Endothelial cell of umbilical vein (primary cell): ENCODE results near the gene HOXD8. TPM values are rescaled to one million over a fixed set of nuclear protein-coding genes. Genes with fewer than 3 reads are reported as not detected.

ENCODE experiments used
- BruUV-seq: library from RNA; stranded (reverse); fragments of 400-500 nt; replicated peaks from 2 replicates; lab custom pipeline; 2021; lab: Mats Ljungman, UMichigan
- CTCF ChIA-PET: fragments of 300-600, 350-600 bp; sonication (Branson Sonifier 250); formaldehyde crosslinking; loops from one replicate; lab custom pipeline; 2021; ENCODE audit warnings: antibody characterized with exemption, inconsistent platforms; lab: Charles Lee
- POLR2A ChIA-PET: fragments of 300-600, 350-600 bp; sonication (Branson Sonifier 250); formaldehyde crosslinking; loops from one replicate; lab custom pipeline; 2021; ENCODE audit warnings: antibody characterized with exemption, inconsistent platforms; lab: Charles Lee
- DNase-seq: peaks from one replicate; pipeline ENCODE4 v3.0.0-alpha.2; 2011; ENCODE audit warnings: low read depth, low spot score
- FAIRE-seq: peaks from 2 replicates; lab custom pipeline; 2011; peaks lifted over from hg19 to GRCh38; lab: Jason Lieb, UNC
- H2AFZ ChIP-seq: 2 replicates; pipeline ENCODE4 v1.6.0; 2012; ENCODE audit warnings: low read depth, low read length, control low read depth, inconsistent platforms
- H3K27ac ChIP-seq: 2 replicates; pipeline ENCODE4 v1.5.1; 2011; ENCODE audit warnings: low read depth, mild to moderate bottlenecking, control low read depth, low read length, moderate library complexity; ENCODE audit not compliant: insufficient read depth
- H3K27me3 ChIP-seq, 2 experiments: 2 replicates each; pipeline versions ENCODE4 v1.6.0 to v1.6.1; 2011; ENCODE audit warnings: low read length in 2 of 2, mixed read lengths in 1 of 2; ENCODE audit not compliant: control insufficient read depth in 2 of 2, insufficient read depth in 2 of 2
- H3K36me3 ChIP-seq, 2 experiments: 2 replicates in 1 of 2; 3 replicates in 1 of 2; pipeline ENCODE4 v1.5.1; 2011; ENCODE audit warnings: low read length in 2 of 2, mild to moderate bottlenecking in 1 of 2, moderate library complexity in 1 of 2; ENCODE audit not compliant: control insufficient read depth in 2 of 2, insufficient read depth in 2 of 2; ENCODE audit errors: extremely low read depth in 1 of 2
- H3K4me1 ChIP-seq: 3 replicates; pipeline ENCODE4 v1.5.1; 2011; ENCODE audit warnings: mild to moderate bottlenecking, low read length; ENCODE audit not compliant: control insufficient read depth, insufficient read depth; ENCODE audit errors: extremely low read depth
- H3K4me2 ChIP-seq: 2 replicates; pipeline ENCODE4 v1.6.1; 2011; ENCODE audit warnings: low read length, control low read depth, mixed read lengths; ENCODE audit not compliant: insufficient read depth
- H3K4me3 ChIP-seq, 3 experiments: fragments of 200-600 bp in 1 of 3; sonication (generic), shearing (Covaris generic) in 1 of 3; replicated peaks in 1 of 3; 2 replicates each; pipeline ENCODE4 v1.5.1; 2011 to 2016; ENCODE audit warnings: control low read depth in 3 of 3, low read length in 3 of 3, mild to moderate bottlenecking in 2 of 3, inconsistent platforms in 1 of 3, low read depth in 1 of 3, moderate library complexity in 1 of 3; ENCODE audit not compliant: insufficient read depth in 1 of 3
- H3K79me2 ChIP-seq: 2 replicates; pipeline ENCODE4 v1.6.0; 2012; ENCODE audit warnings: low read length, inconsistent platforms; ENCODE audit not compliant: control insufficient read depth, insufficient read depth
- H3K9ac ChIP-seq: replicated peaks from 2 replicates; pipeline ENCODE3; 2011; ENCODE audit warnings: low read length, control low read depth; ENCODE audit not compliant: insufficient read depth; ENCODE audit errors: extremely low read depth
- H3K9me1 ChIP-seq: replicated peaks from 3 replicates; pipeline ENCODE4 v1.6.0; 2011; ENCODE audit warnings: mild to moderate bottlenecking, low read length; ENCODE audit not compliant: control insufficient read depth, insufficient read depth; ENCODE audit errors: extremely low read depth
- H3K9me3 ChIP-seq: replicated peaks from 2 replicates; pipeline ENCODE4 v1.5.1; 2012; ENCODE audit warnings: low read length, inconsistent platforms; ENCODE audit not compliant: control insufficient read depth, insufficient read depth
- H4K20me1 ChIP-seq: replicated peaks from 2 replicates; pipeline ENCODE3; 2011; ENCODE audit warnings: mild to moderate bottlenecking, low read length; ENCODE audit not compliant: control insufficient read depth, insufficient read depth; ENCODE audit errors: extremely low read depth
- EZH2 ChIP-seq: IDR thresholded peaks from 2 replicates; pipeline ENCODE4 v1.6.1; 2012; ENCODE audit warnings: borderline replicate concordance, low read depth, mild to moderate bottlenecking, moderate library complexity, low read length, inconsistent platforms; ENCODE audit not compliant: severe bottlenecking
- FOS ChIP-seq: IDR thresholded peaks from 2 replicates; pipeline ENCODE4 v1.6.1; 2011; ENCODE audit warnings: mild to moderate bottlenecking, low read length, moderate library complexity, borderline replicate concordance; ENCODE audit not compliant: insufficient read depth
- GATA2 ChIP-seq: IDR thresholded peaks from 2 replicates; pipeline ENCODE4 v1.7.0; 2011; ENCODE audit warnings: low read depth, mild to moderate bottlenecking, moderate library complexity, mixed read lengths, low read length; ENCODE audit not compliant: insufficient read length, insufficient read depth
- JUN ChIP-seq: IDR thresholded peaks from 2 replicates; pipeline ENCODE4 v1.6.1; 2011; ENCODE audit warnings: borderline replicate concordance, low read depth; ENCODE audit not compliant: insufficient read length, insufficient read depth
- MAX ChIP-seq: IDR thresholded peaks from 2 replicates; pipeline ENCODE4 v1.6.1; 2011; ENCODE audit not compliant: insufficient read depth, insufficient read length
- MYC ChIP-seq: IDR thresholded peaks from one replicate; pipeline ENCODE4 v1.6.1; 2011; ENCODE audit warnings: mild to moderate bottlenecking, low read depth, low read length
- POLR2A ChIP-seq: IDR thresholded peaks from 2 replicates; pipeline ENCODE4 v1.6.1; 2012; ENCODE audit warnings: low read depth, mild to moderate bottlenecking, control low read depth, low read length
- POLR2AphosphoS5 ChIP-seq: IDR thresholded peaks from 2 replicates; pipeline ENCODE4 v1.6.1; 2012; ENCODE audit warnings: low read depth, mild to moderate bottlenecking, control low read depth, low read length, moderate library complexity; ENCODE audit not compliant: insufficient read depth
- dilution Hi-C: fragments of 300-500 bp; cut with MboI; formaldehyde crosslinking; loops from one replicate; pipeline ENCODE4 v1.15.0; 2019; ENCODE audit warnings: low sequenced_read_pairs; ENCODE audit not compliant: extremely low pct_ligation_motif_present
- intact Hi-C: fragments of 100-400 bp; cut with micrococcal nuclease; formaldehyde crosslinking; loops from one replicate; pipeline ENCODE4 v1.10.0; 2022
- polyA plus RNA-seq, 4 experiments: library from polyadenylated mRNA; depleted of rRNA in 3 of 4; stranded (reverse) in 3 of 4; unstranded in 1 of 4; fragments of >200 nt; gene quantifications; 2 replicates each; pipeline versions ENCODE4 v1.2.1 to v1.2.3, GENCODE V29; 2011 to 2012; ENCODE audit warnings: missing spikeins in 1 of 4
- total RNA-seq: library from RNA; stranded (reverse); gene quantifications from 2 replicates; pipeline ENCODE4 v1.2.3, GENCODE V29; 2021
- TF ChIP-seq, protein P1 (sequence below), 2 donors: IDR thresholded peaks; 1 replicate in 1 of 2; 2 replicates in 1 of 2; pipeline ENCODE4 v1.5.1; 2011; ENCODE audit warnings: low read length in 2 of 2, mild to moderate bottlenecking in 2 of 2, moderate library complexity in 2 of 2, control low read depth in 1 of 2, inconsistent platforms in 1 of 2, low read depth in 1 of 2; ENCODE audit not compliant: insufficient read depth in 1 of 2; ENCODE audit errors: extremely low read depth in 1 of 2

HOXD8 gene
- total and polyA plus RNA-seq, 2 donors (not counting 3 experiments of a cell fraction or from before 2014, with no cell fraction given): 6.4 to 15.6 TPM

DNA sequence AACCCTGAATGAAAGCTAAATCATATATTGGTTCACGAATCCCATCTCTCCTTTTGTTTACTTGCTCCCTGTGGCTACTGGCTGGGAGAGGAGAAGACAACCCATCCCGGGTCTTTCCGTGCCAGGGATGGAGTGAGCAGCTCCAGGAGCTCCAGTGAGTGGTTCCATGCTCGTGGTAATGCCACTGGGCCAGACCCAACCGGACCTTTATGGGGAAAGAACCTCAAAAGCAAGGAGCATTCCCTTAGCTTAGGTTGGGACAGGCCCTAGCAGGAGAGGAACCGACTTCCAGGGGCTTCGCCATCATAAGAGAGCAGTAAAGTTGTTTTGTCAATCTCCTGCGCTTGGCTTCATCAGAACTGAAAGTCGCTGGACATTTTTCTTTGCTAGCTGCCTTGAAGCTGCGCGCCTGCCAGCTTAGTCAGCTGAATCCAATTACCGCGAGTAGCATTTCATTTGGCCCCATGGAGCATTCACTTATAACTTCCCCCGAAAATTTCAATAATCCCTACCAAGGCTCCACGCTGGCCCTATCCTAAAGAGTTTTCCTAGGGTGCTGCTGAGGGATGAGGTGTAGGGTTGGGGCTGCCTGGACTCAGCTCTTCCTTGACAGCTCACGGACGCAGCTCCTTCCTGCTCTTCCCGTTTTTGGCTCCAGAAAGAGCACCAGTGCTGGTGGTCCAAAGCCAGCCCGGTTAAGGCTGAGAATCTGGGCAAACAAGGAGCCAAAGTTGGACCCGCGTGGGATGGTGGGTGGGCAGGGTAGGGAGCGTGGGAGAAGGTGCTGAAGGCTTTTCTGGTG lies 32.5 kb downstream of the HOXD8 start:
- intact Hi-C loops: no loop called here
- H3K9me1 ChIP-seq: no peaks in the 10 kb centered on the region
- FAIRE-seq: no peak
- dilution Hi-C loops: no loop called here
- ChIA-PET CTCF (interaction anchor here (0.7 to 3.4 kb wide), 10 partner anchors 9 to 1003 kb away, joined by 3 to 18 read pairs (median 4); partner anchors contain the start of gene MTX2), POLR2A (no interaction called here)
- no peak overlapping the region for H3K4me3 ChIP-seq
- BruUV-seq: no TSS peak
- TF ChIP-seq FOS (no peak), MYC (no peak), MAX (no peak)
- no peaks in the 10 kb centered on the region for H3K9me3 ChIP-seq
- no peaks in the 10 kb centered on the region for H3K36me3 ChIP-seq
- peaks cover 5 to 15% of the 10 kb centered on the region in 2 experiments for H3K27me3 ChIP-seq
- DNase-seq: no peak
- H3K4me2 ChIP-seq: no peak overlapping the region
- H4K20me1 ChIP-seq: no peaks in the 10 kb centered on the region
- H3K9ac ChIP-seq: no peak overlapping the region
- H3K27ac ChIP-seq: no peak overlapping the region
- H3K79me2 ChIP-seq: no peaks in the 10 kb centered on the region
- H2AFZ ChIP-seq: no peak overlapping the region
- H3K4me1 ChIP-seq: peaks cover 3% of the 10 kb centered on the region

- H3K9me1 ChIP-seq: no peaks in the 10 kb centered on the region
- no TSS peak for BruUV-seq
- H3K36me3 ChIP-seq: no peaks in the 10 kb centered on the region
- H3K4me3 ChIP-seq: no peak overlapping the region
- no peak overlapping the region for H2AFZ ChIP-seq
- DNase-seq (no peak), FAIRE-seq (no peak)
- H3K9me3 ChIP-seq: no peaks in the 10 kb centered on the region
- intact Hi-C loops: no loop called here
- H3K27me3 ChIP-seq: peaks cover 5 to 15% of the 10 kb centered on the region in 2 experiments
- ChIA-PET POLR2A (no interaction called here), CTCF (interaction anchor here (1.0 to 3.4 kb wide), 6 partner anchors 8 to 490 kb away, joined by 3 to 18 read pairs (median 4); no protein-coding TSS in a partner anchor)
- dilution Hi-C loops: no loop called here
- H3K4me2 ChIP-seq: no peak overlapping the region
- TF ChIP-seq MAX (no peak), POLR2AphosphoS5 (no peak), MYC (no peak), GATA2 (no peak), POLR2A (no peak), EZH2 (no peak), FOS (no peak), JUN (no peak)
- TF ChIP-seq, protein P1, sequence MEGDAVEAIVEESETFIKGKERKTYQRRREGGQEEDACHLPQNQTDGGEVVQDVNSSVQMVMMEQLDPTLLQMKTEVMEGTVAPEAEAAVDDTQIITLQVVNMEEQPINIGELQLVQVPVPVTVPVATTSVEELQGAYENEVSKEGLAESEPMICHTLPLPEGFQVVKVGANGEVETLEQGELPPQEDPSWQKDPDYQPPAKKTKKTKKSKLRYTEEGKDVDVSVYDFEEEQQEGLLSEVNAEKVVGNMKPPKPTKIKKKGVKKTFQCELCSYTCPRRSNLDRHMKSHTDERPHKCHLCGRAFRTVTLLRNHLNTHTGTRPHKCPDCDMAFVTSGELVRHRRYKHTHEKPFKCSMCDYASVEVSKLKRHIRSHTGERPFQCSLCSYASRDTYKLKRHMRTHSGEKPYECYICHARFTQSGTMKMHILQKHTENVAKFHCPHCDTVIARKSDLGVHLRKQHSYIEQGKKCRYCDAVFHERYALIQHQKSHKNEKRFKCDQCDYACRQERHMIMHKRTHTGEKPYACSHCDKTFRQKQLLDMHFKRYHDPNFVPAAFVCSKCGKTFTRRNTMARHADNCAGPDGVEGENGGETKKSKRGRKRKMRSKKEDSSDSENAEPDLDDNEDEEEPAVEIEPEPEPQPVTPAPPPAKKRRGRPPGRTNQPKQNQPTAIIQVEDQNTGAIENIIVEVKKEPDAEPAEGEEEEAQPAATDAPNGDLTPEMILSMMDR (IDR thresholded peaks at IDR 0.05; ENCODE audit: extremely low read depth in 1 of 2, insufficient read depth in 1 of 2, low read depth in 1 of 2, low read length in 2 of 2): no peak
- H4K20me1 ChIP-seq: no peaks in the 10 kb centered on the region
- no peak overlapping the region for H3K9ac ChIP-seq
- H3K4me1 ChIP-seq: peaks cover 3% of the 10 kb centered on the region
- H3K79me2 ChIP-seq: no peaks in the 10 kb centered on the region
- H3K27ac ChIP-seq: no peak overlapping the region
Observed at GRCh38 chr2:176162911-176163671, 33.6 kb downstream of the HOXD8 start.
